DMS 273 (cell line): ENCODE results near the gene CYP2A7.
"Not testable (repeated sequence)": the region's sequence is repeated elsewhere in the genome, so short reads cannot be mapped to it uniquely, and the experiment has no call there.

Experiments
- DNase-seq: peaks from one replicate; lab custom pipeline; 2025; ENCODE audit not compliant: unreplicated experiment; lab: John Stamatoyannopoulos, UW

The CYP2A7 gene

GRCh38 chr19:40843653-40844052 lies 38.4 kb downstream of the CYP2A7 start:
- not testable (repeated sequence) for DNase-seq

DNA sequence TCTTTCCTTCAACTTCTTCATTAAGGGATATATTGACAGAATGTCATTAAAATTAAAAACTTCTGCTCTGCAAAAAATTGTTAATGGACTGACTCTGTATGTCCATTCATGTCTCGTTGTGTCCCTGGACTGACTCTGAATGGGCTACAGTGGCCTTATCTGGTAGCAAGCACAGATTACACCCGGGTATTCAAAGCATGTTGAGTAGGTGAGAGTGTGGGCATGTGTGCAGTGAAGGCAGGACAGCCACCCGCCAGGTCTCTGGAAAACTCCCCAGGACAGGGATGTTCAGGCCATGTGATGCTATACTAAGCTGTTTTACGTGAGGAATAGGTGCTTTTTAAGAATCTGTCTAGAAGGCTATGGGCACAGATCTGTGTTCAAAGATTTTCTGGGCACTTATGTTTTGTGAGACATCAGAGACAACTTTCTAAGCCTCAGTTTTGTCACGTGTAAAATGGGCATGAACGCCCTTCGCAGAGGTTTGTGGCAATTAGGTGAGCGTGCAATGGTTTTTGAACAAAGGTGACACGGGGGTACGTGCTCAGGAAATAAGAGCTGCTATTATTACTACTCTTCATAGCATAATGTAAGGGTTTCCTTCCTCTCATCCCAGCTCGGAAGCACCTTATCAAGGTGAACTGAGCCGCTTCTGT lies 38.9 kb downstream of the CYP2A7 start:
- not testable (repeated sequence) for DNase-seq

GRCh38 chr19:40842012-40842411 lies 40.0 kb downstream of the CYP2A7 start:
- not testable (repeated sequence) for DNase-seq

GRCh38 chr19:40838477-40838876 lies 43.6 kb downstream of the CYP2A7 start:
- not testable (repeated sequence) for DNase-seq

DNA sequence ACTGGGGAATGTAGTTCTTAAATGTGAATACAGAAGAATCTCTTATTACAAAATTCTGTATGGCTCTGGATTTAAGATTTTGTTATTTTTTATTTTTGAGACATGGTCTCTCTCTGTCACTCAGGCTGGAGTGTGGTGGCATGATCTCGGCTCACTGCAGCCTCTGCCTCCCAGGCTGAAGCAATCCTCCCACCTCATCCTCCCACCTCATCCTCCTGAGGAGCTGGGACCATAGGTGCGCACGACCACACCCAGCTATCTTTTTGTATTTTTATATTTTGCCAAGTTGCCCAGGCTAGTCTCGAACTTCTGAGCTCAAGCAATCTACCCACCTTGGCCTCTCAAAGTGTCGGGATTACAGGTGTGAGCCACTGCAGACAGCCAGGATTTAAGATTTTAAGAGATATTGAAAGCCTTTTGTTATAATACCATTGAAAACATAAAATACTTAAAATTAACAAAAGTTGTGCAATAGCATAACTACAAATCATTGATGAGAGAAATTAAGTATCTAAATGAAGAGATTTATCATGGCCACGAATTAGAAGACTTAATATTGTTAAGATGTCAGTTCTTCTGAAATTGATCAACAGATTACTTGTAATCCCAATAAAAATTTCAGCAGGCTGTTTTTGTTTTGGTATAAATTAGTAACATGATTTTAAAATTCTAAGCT lies 45.1 kb downstream of the CYP2A7 start:
- no peak for DNase-seq

- not testable (repeated sequence) for DNase-seq
Observed at GRCh38 chr19:40833728-40834533, 48.1 kb downstream of the CYP2A7 start.

DNA sequence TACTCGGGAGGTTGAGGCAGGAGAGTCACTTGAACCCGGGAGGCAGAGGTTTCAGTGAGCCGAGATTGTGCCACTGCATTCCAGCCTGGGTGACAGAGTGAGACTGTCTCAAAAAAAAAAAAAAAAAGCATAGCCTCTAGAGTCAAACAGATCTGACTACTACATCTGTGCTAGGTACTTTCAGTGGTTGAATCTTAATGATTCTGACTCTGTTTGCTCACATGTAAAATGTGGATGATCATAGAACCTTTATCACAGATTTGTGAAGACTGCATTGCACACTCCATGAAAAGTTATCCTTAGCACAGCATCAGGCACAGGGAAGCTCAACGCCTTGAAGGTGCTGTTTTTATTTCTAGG lies 49.6 kb downstream of the CYP2A7 start:
- DNase-seq = not testable (repeated sequence)

- DNase-seq = peak; percentile 30
Observed at GRCh38 chr19:40831502-40832430, 50.3 kb downstream of the CYP2A7 start.

- not testable (repeated sequence) for DNase-seq
Observed at GRCh38 chr19:40830741-40831140, 51.3 kb downstream of the CYP2A7 start.

GRCh38 chr19:40829205-40829604 lies 52.8 kb downstream of the CYP2A7 start:
- DNase-seq = no peak

GRCh38 chr19:40827386-40828247 lies 54.4 kb downstream of the CYP2A7 start:
- DNase-seq = no peak

- not testable (repeated sequence) for DNase-seq
Observed at GRCh38 chr19:40826699-40827385, 55.2 kb downstream of the CYP2A7 start.

DNA sequence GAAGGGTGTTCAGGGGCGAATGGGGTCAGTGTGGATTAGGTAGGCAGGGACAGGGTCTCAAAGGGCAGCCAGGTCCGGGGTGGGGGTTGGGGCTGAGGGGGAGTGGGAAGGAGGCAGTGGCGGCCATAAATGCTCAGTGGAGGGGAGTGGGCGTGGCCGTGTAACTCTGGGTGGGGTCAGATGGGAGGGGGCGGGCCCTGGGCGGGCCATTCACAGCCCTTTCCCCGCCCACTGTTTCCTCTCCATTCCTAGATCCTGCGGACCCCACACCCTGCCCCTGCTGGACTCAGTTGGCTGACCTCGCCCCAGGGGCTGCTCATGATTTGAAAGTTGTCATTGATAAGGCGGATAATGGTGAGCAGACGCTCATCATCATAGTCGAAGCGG lies 55.7 kb downstream of the CYP2A7 start:
- not testable (repeated sequence) for DNase-seq

- DNase-seq = not testable (repeated sequence)
Observed at GRCh38 chr19:40825460-40826095, 56.5 kb downstream of the CYP2A7 start.
